KBM-7 (cell line): ENCODE results near the gene WDR86.

Experiments
- DNase-seq: peaks from one replicate; pipeline ENCODE4 v3.0.0-alpha.2; 2015
- in situ Hi-C: fragments of 300-500 bp; cut with MboI; formaldehyde crosslinking; loops from 2 replicates; pipeline ENCODE4 v1.14.3; 2020; ENCODE audit warnings: low sequenced_read_pairs, low pct_unique_long_range_greater_than_20kb, mixed read lengths

WDR86 gene

GRCh38 chr7:151384776-151385625, 24.8 kb downstream of the WDR86 start:
- no peak for DNase-seq
- in situ Hi-C loops, result no loop called here

- in situ Hi-C loops, result no loop called here
These were observed 25.5 kb downstream of the WDR86 start for GRCh38 chr7:151384352-151384697.

GRCh38 chr7:151383638-151384351, 26.0 kb downstream of the WDR86 start:
- in situ Hi-C loops, result no loop called here
- no peak for DNase-seq

More at GRCh38 chr7:151384352-151384697, 25.5 kb downstream of the WDR86 start:
- DNase-seq, result no peak

GRCh38 chr7:151382079-151382885, 27.6 kb downstream of the WDR86 start:
- in situ Hi-C loops, result no loop called here
- DNase-seq, result no peak

GRCh38 chr7:151381348-151382078, 28.3 kb downstream of the WDR86 start:
- in situ Hi-C loops, result no loop called here
- no peak for DNase-seq

GRCh38 chr7:151381098-151381347, 28.8 kb downstream of the WDR86 start:
- in situ Hi-C loops, result no loop called here
- DNase-seq, result no peak

- no peak for DNase-seq
- in situ Hi-C loops, result no loop called here
These were observed 29.4 kb downstream of the WDR86 start for GRCh38 chr7:151380199-151381097.

GRCh38 chr7:151379534-151380198, 30.2 kb downstream of the WDR86 start:
- in situ Hi-C loops, result no loop called here
- DNase-seq, result no peak

- DNase-seq, result no peak
- in situ Hi-C loops, result no loop called here
These were observed 30.7 kb downstream of the WDR86 start for GRCh38 chr7:151379193-151379520.

GRCh38 chr7:151378496-151379192, 31.2 kb downstream of the WDR86 start:
- in situ Hi-C loops, result no loop called here

GRCh38 chr7:151378011-151378410, 31.8 kb downstream of the WDR86 start:
- DNase-seq, result no peak
- in situ Hi-C loops, result no loop called here

More at GRCh38 chr7:151378496-151379192, 31.2 kb downstream of the WDR86 start:
- no peak for DNase-seq

GRCh38 chr7:151377406-151377805, 32.4 kb downstream of the WDR86 start:
- in situ Hi-C loops, result no loop called here
- DNase-seq, result no peak

- DNase-seq, result no peak
- in situ Hi-C loops, result no loop called here
These were observed 33.5 kb downstream of the WDR86 start for GRCh38 chr7:151376218-151376902.

- DNase-seq, result no peak
- in situ Hi-C loops, result no loop called here
These were observed 34.2 kb downstream of the WDR86 start for GRCh38 chr7:151375530-151376217.

- no peak for DNase-seq
- in situ Hi-C loops, result no loop called here
These were observed 35.1 kb downstream of the WDR86 start for GRCh38 chr7:151374726-151375125.

GRCh38 chr7:151374139-151374538, 35.7 kb downstream of the WDR86 start:
- DNase-seq, result no peak
- in situ Hi-C loops, result no loop called here
